ENCODE measurements around the gene DMTF1. TPM values are rescaled to one million over a fixed set of nuclear protein-coding genes. Genes with fewer than 3 reads are reported as not detected.

Gene DMTF1
- polyA plus RNA-seq, 3 donors, result 4.9 to 108 (median 8.3) TPM

DNA sequence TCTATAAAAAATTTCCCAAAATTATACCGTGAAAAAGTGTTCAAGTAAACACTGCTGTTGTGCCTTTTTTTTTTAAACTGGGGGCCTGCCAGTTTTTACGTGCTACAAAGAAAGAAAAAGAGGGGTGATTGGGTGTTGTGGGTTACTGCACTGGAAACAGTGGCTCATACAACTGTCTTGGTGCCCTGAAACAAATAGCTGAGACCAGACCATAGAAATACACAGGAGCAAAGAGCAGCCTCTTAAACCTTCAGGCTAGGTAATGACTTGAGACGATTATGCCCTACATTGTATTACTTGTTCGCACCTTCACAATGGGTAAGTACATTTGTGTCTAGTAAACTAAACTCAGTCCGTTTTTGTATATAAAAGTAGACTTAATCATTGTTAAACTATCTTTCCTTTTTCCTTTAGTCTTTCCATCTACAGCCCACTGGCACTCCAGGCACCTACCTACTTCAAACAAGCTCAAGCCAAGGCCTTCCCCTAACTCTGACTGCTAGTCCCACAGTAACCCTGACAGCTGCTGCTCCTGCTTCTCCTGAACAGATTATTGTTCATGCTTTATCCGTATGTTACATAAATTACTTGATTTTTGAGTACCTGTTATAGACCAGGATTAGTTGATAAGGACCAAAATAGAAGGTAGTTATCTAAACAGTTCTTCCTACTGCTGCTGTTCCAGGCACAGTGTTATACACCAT is 40.7 kb downstream of the DMTF1 start:
- H3K4me1 Mint-ChIP-seq, result no peaks in the 10 kb centered on the region
- H3K27me3 ChIP-seq (ENCODE audit: control insufficient read depth in 2 of 2, insufficient read depth in 2 of 2, low read length in 2 of 2), result no peaks in the 10 kb centered on the region
- TF ChIP-seq, protein P1, sequence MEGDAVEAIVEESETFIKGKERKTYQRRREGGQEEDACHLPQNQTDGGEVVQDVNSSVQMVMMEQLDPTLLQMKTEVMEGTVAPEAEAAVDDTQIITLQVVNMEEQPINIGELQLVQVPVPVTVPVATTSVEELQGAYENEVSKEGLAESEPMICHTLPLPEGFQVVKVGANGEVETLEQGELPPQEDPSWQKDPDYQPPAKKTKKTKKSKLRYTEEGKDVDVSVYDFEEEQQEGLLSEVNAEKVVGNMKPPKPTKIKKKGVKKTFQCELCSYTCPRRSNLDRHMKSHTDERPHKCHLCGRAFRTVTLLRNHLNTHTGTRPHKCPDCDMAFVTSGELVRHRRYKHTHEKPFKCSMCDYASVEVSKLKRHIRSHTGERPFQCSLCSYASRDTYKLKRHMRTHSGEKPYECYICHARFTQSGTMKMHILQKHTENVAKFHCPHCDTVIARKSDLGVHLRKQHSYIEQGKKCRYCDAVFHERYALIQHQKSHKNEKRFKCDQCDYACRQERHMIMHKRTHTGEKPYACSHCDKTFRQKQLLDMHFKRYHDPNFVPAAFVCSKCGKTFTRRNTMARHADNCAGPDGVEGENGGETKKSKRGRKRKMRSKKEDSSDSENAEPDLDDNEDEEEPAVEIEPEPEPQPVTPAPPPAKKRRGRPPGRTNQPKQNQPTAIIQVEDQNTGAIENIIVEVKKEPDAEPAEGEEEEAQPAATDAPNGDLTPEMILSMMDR (IDR thresholded peaks at IDR 0.05), result no peak
- H3K27me3 Mint-ChIP-seq (ENCODE audit: low read depth in 3 of 3), result peaks cover 0 to 1% (median 0%) of the 10 kb centered on the region in 3 donors
- intact Hi-C loops (cut with micrococcal nuclease), result no loop called here
- peaks cover 70 to 82% of the 10 kb centered on the region in 2 donors for H3K36me3 Mint-ChIP-seq
- no peak overlapping the region for H3K9ac ChIP-seq (ENCODE audit: insufficient read depth, low read length, poor library complexity, severe bottlenecking)
- no peaks in the 10 kb centered on the region for H3K4me1 ChIP-seq (ENCODE audit: control insufficient read depth in 1 of 2, insufficient read depth in 2 of 2, low read length in 2 of 2)
- no peak overlapping the region for H3K27ac ChIP-seq (ENCODE audit: low read depth in 1 of 2, low read length in 2 of 2)
- H4K20me1 ChIP-seq (ENCODE audit: insufficient read depth, low read length), result peaks cover 67% of the 10 kb centered on the region
- no peak overlapping the region for H3K4me2 ChIP-seq (replicated peaks; ENCODE audit: extremely low read depth, low read length, poor library complexity, severe bottlenecking)
- H3K9me3 Mint-ChIP-seq, result no peaks in the 10 kb centered on the region
- peak overlapping the region in 1 of 7 donors; percentile 6 for H3K27ac Mint-ChIP-seq
- H2AFZ ChIP-seq (ENCODE audit: insufficient read depth, low read depth, low read length, poor library complexity, severe bottlenecking), result no peak overlapping the region
- no peak overlapping the region for H3K4me3 Mint-ChIP-seq
- H3K9me3 ChIP-seq (replicated peaks in 1 of 2; ENCODE audit: control insufficient read depth in 1 of 2, insufficient read depth in 1 of 2, low read length in 2 of 2), result no peaks in the 10 kb centered on the region
- H3K4me3 ChIP-seq (replicated peaks in 1 of 3; ENCODE audit: low read depth in 2 of 3, low read length in 3 of 3), result no peak overlapping the region
- H3K79me2 ChIP-seq (ENCODE audit: insufficient read depth, low read length), result peaks cover under 1% of the 10 kb centered on the region
- H3K36me3 ChIP-seq (replicated peaks in 1 of 2; ENCODE audit: control insufficient read depth in 1 of 2, insufficient read depth in 2 of 2, low read length in 2 of 2), result peaks cover 93 to 100% of the 10 kb centered on the region in 2 donors
- WGBS (ENCODE audit: insufficient coverage), result no CpG with 5 or more reads among the region's 6 CpGs
- DNase-seq, result no peak

DNA sequence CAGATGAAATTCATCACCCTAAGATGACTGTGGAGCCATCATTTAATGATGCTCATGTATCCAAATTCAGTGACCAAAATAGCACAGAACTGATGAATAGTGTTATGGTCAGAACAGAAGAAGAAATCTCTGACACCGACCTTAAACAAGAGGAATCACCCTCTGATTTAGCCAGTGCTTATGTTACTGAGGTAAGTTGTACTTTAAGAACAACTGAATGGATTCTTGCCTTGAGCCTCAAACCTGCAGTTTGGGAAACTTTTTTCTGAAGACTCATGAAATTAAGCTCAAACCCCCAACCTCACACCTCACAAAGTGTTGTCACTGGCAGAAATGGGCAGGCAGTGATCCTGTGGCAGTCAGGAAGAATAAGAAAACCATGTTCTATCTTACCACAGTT is 41.7 kb downstream of the DMTF1 start:
- no CpG with 5 or more reads among the region's 1 CpG for WGBS (ENCODE audit: insufficient coverage)
- H3K27ac Mint-ChIP-seq, result peak overlapping the region in 1 of 7 donors; percentile 26
- peaks cover 0 to 1% (median 0%) of the 10 kb centered on the region in 3 donors for H3K27me3 Mint-ChIP-seq (ENCODE audit: low read depth in 3 of 3)
- Histone ChIP-seq H3K36me3 (replicated peaks in 1 of 2; ENCODE audit: control insufficient read depth in 1 of 2, insufficient read depth in 2 of 2, low read length in 2 of 2) (peaks cover 94 to 100% of the 10 kb centered on the region in 2 donors), H3K9me3 (replicated peaks in 1 of 2; ENCODE audit: control insufficient read depth in 1 of 2, insufficient read depth in 1 of 2, low read length in 2 of 2) (no peaks in the 10 kb centered on the region), H3K9ac (ENCODE audit: insufficient read depth, low read length, poor library complexity, severe bottlenecking) (no peak overlapping the region), H3K4me1 (ENCODE audit: control insufficient read depth in 1 of 2, insufficient read depth in 2 of 2, low read length in 2 of 2) (no peaks in the 10 kb centered on the region), H4K20me1 (ENCODE audit: insufficient read depth, low read length) (peaks cover 76% of the 10 kb centered on the region), H3K4me3 (replicated peaks in 1 of 3; ENCODE audit: low read depth in 2 of 3, low read length in 3 of 3) (no peak overlapping the region), H3K27me3 (ENCODE audit: control insufficient read depth in 2 of 2, insufficient read depth in 2 of 2, low read length in 2 of 2) (no peaks in the 10 kb centered on the region), H3K27ac (ENCODE audit: low read depth in 1 of 2, low read length in 2 of 2) (peak overlapping the region in 1 of 2 donors; percentile 8), H2AFZ (ENCODE audit: insufficient read depth, low read depth, low read length, poor library complexity, severe bottlenecking) (no peak overlapping the region), H3K4me2 (replicated peaks; ENCODE audit: extremely low read depth, low read length, poor library complexity, severe bottlenecking) (no peak overlapping the region), H3K79me2 (ENCODE audit: insufficient read depth, low read length) (peaks cover 9% of the 10 kb centered on the region)
- no peaks in the 10 kb centered on the region for H3K4me1 Mint-ChIP-seq
- TF ChIP-seq, protein P1 (IDR thresholded peaks at IDR 0.05), result no peak
- H3K9me3 Mint-ChIP-seq, result no peaks in the 10 kb centered on the region
- no peak overlapping the region for H3K4me3 Mint-ChIP-seq
- intact Hi-C loops (cut with micrococcal nuclease), result no loop called here
- H3K36me3 Mint-ChIP-seq, result peaks cover 72 to 83% of the 10 kb centered on the region in 2 donors
- DNase-seq, result no peak

Data from CD14-positive monocyte (primary cell).